ENCODE results near the gene COL20A1. TPM values are rescaled to one million over a fixed set of nuclear protein-coding genes. Genes with fewer than 3 reads are reported as not detected.

The COL20A1 gene
- total RNA-seq, 1 experiment from 2014 or later: 2.3 TPM

GRCh38 chr20:63366390-63367365 lies 73.7 kb downstream of the COL20A1 start:
- peaks cover 19 to 36% of the 10 kb centered on the region in 2 experiments for H3K4me1 Mint-ChIP-seq
- Histone ChIP-seq H2BK20ac (ENCODE audit: low read depth, low read length, poor library complexity, severe bottlenecking) (no peak overlapping the region), H3K9ac (ENCODE audit: extremely low read depth, insufficient read length, low read length) (no peak overlapping the region), H2AK5ac (ENCODE audit: insufficient read length, low read length) (no peak overlapping the region), H3K27ac (ENCODE audit: insufficient read length, low read depth, low read length) (no peak overlapping the region), H3T11ph (ENCODE audit: low read length) (no peak overlapping the region), H3K9me3 (ENCODE audit: control insufficient read depth, low read depth, low read length) (no peaks in the 10 kb centered on the region), H3K4me2 (ENCODE audit: insufficient read depth, insufficient read length, low read length) (no peak overlapping the region), H2BK5ac (ENCODE audit: insufficient read length, low read length) (no peak overlapping the region), H3K23me2 (ENCODE audit: insufficient read length, low read depth, low read length, poor library complexity, severe bottlenecking) (peaks cover 3% of the 10 kb centered on the region), H3K4me1 (ENCODE audit: insufficient read depth, low read length) (no peaks in the 10 kb centered on the region; the same call in 1 of the 2 replicates), H3K27me3 (ENCODE audit: insufficient read depth, low read length) (no peaks in the 10 kb centered on the region), H3K79me2 (ENCODE audit: insufficient read depth, low read length) (no peaks in the 10 kb centered on the region), H2AFZ (ENCODE audit: low read length) (no peak overlapping the region), H3K18ac (ENCODE audit: insufficient read length, low read depth, low read length) (no peak overlapping the region), H2BK12ac (ENCODE audit: insufficient read length, low read depth, low read length) (no peak overlapping the region), H3K79me1 (ENCODE audit: insufficient read depth, low read depth, low read length, poor library complexity, severe bottlenecking) (no peaks in the 10 kb centered on the region), H4K20me1 (ENCODE audit: control insufficient read depth, insufficient read depth, insufficient read length) (peaks cover 2% of the 10 kb centered on the region), H3K56ac (ENCODE audit: insufficient read length, low read depth, low read length) (no peak overlapping the region), H3K23ac (ENCODE audit: insufficient read length, low read depth, low read length) (no peak overlapping the region), H4K8ac (replicated peaks; ENCODE audit: insufficient read length, low read depth, low read length) (no peak overlapping the region), H3K14ac (ENCODE audit: insufficient read depth, low read length) (no peak overlapping the region), H2BK120ac (ENCODE audit: low read depth, low read length, poor library complexity, severe bottlenecking) (no peak overlapping the region), H2BK15ac (ENCODE audit: low read depth, low read length) (no peak overlapping the region), H4K5ac (ENCODE audit: insufficient read length, low read depth, low read length) (no peak overlapping the region), H3K4ac (ENCODE audit: low read depth, low read length) (no peak overlapping the region), H4K91ac (ENCODE audit: insufficient read length, low read depth, low read length) (no peak overlapping the region)
- peaks cover 18% of the 10 kb centered on the region for H3K27me3 Mint-ChIP-seq (ENCODE audit: low read depth)
- H3K36me3 Mint-ChIP-seq (ENCODE audit: insufficient read depth in 1 of 3, low read depth in 3 of 3): no peaks in the 10 kb centered on the region
- no peak overlapping the region for H3K27ac Mint-ChIP-seq
- H3K4me3 Mint-ChIP-seq: no peak overlapping the region
- H3K9me3 Mint-ChIP-seq: no peaks in the 10 kb centered on the region; a peak in 1 of 5 replicates
- WGBS (ENCODE audit: extremely low coverage, insufficient read length, low lambda C conversion rate): no CpG with 5 or more reads among the region's 30 CpGs
- no peak for DNase-seq
- TF ChIP-seq CTCF (conservative IDR thresholded peaks at IDR 0.05): no peak

Measured in H9 (cell line).